COLO829 (cell line): Measurements from ENCODE around the gene NPW.

Experiments used
- DNase-seq: peaks from one replicate; pipeline ENCODE4 v3.0.0; 2012; ENCODE audit warnings: low spot score

NPW gene

GRCh38 chr16:2037115-2037514 is 17.5 kb downstream of the NPW start:
- DNase-seq = no peak

GRCh38 chr16:2037647-2038381 is 18.2 kb downstream of the NPW start:
- DNase-seq = no peak

DNA sequence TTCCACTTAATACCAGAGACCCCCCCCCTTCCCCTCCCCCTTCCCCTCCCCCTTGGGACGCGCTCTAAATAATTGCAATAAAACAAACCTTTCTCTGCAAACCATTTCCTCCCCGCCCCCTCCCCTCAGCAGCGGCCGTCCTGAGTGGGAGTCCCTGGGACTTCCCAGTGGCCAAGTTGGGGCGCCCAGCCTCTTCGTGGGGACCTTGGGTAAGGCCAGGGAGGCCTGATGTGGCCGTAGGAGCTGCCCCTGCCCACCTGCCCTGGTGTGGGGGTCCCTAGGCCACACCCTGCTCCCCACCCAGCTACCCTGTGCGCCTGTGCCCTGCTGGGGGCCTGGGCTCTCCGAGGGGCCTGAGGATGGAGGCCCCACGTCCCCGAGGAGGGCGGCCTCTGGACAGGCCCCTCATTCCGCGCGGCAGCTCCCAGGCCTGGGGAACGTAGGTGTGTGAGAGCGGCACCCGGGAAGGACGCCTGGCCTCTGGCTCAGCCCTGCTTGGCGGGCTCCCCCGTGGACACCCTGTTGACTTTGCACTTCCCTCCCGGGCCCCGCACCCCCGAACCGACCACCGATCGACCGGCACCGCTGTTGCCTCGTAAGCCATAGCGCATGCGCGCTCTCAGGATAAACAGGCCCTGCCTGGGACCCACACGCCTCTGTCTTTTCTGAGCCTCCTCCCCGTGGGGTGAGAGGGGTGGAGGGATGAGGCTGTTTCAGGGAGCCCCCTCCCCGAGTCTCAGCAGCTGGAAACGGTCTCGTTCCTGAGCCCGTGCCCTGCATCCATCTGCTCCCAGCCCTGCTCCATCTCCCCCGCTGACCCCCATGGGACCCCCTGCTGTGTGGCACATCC is 19.0 kb downstream of the NPW start:
- DNase-seq = no peak

GRCh38 chr16:2039274-2040031 is 19.9 kb downstream of the NPW start:
- DNase-seq = no peak

DNA sequence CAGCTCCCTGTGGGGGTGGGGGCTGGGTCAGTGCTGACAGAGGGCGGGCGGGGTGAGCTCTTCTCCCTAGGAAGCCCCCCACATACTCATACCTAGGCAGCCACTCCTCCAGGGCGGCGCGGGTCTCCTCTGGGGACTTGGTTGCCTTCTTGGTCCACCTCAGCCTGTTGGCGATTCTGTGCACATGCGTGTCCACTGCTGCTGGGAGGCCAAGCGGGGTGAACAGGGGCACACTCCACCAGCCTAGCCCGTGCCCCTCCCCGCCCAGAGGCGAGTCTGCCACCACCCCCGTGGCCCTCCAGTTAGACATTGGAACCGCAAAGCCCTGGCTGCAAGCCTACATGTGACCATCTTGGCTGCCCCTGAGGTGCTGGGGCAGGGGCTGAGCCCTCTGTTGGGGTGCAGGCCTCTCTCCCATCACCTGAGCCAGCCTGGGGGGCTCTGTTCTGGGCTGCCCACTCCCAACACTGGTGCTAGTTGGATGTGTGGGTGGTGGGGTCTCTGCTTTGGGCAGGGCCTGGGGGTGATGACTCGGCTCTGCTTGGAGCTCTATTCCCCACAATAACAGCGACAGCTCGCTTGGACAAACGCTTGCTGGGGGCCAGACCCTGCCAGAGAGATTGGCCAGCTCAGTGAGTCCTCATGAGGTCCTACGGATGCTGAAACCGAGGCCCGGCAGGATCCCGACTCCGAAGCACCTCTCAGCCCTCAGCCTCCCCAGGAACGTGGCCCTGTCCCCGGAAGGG is 20.6 kb downstream of the NPW start:
- no peak for DNase-seq

DNA sequence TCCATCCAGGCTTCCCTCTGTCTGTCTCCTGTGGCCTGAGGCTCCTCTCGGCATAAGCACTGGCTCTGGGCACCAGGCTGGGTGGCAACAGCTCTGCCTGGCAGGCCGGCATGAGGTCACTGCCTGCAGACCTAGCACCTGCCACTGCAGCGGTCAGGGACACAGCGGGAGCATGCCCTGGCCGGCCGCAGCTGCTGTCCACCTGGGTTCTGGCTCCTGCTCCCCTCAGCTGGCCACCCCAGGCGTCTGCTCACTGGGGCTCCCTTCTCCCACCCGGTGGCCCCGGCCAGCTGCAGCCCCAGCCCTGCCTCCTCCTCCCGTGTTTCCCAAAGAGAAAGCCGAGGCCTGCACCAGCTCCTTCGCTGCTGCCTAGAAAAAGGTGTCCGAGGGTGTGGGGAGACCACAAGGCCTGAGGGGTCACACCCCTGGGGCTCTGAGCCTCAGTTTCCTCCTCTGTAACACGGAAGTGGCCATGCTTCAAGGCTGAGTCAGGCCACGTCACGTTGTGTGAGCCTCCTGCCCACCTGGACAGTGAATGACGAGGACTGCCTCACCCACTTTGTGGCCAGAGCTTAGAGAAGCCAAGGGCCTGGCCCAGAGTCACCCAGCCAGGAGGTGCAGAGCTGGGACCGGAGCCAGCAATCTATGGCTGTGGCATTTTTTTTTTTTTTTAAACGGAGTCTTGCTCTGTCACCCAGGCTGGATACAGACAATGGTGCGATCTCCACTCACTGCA is 21.4 kb downstream of the NPW start:
- no peak for DNase-seq

DNA sequence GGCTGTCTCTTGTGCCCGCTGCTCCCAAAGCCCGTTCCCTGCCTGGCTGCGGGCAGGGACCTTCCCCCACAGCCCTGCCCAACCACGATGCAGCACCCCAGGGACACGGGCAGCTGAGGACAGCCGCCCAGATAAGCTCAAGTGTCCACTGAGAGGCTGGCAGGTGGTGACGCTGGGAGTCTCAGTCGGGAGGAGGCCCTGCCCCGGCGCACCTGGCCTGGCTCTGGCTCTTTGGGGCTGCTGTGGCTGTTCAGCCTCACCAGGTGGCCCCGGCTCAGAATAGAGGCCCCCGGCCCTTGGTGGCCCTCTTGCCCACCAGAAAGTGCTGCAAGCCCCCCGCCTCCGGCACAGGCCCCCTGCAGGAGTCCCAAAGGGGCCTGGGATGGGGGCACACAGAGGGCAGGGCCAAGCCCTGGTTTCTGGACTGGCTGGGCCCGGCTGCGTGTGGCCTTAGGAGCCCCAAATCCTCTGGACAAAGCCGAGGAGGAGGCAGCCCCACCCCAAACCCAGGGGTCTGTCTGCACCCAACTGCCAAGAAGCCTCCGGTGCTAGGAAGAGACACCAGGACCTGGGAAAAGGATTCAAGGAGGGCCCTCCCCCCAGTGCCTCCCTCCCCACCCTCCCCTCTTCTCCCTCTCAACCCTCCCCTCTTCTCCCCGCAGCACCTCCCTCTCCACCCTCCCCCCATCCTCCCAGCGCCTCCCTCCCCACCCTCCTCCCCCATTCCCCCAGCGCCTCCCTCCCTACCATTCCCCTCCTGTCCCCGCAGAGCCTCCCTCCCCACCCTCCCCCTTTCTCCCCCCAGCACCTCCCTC is 22.8 kb downstream of the NPW start:
- no peak for DNase-seq

DNA sequence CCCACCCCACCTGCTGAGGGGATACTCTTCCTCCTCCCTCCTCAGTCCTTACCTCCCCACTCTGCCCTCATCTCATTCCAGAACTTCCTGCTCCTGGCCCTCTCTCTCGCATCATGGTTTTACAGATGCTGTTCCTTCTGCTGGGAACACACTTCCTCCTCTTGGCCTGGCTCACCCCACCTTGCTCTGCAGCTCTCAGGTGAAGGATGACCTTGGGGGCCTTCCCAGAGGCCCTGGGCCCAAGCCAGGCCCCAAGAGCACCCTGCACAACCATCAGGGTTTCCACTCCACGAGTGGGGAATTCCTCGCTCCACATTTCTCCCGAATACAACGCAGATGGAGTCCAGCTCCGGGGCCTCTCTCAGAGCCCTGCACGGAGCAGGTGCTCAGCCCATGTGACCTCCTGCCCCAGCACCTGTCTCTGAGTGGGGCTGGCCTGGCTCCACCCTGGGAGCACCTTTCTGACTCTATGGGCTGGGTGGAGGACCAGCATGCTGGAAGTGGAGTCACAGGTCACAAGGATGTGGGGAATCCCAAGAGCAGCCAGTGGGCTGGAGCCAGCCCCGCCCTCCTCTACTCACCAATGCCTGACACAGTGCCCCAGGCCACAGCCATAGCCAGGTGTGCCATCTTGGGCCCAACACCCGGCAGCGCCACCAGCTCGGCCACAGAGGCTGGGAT is 23.5 kb downstream of the NPW start:
- no peak for DNase-seq

GRCh38 chr16:2043667-2044451 is 24.3 kb downstream of the NPW start:
- DNase-seq = no peak

DNA sequence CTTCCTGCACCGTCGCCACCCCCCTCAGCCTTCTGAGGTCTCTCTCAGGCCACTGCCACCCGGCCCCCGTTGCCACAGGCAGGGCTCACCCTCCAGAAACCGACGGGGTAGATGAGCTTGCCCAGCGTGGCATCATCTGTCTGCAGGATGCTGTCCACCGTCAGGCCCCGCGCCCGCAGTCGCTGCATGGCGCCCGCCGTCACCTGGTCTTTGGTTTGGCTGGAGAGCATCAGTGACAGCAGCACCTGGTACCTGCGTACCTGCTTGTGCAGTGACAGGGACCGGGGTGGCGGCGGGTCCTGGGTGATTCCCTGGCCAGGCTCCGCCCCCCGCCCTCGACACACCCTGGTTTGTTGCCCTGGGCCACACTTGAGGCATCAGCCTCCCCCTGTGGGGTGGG is 25.0 kb downstream of the NPW start:
- no peak for DNase-seq

DNA sequence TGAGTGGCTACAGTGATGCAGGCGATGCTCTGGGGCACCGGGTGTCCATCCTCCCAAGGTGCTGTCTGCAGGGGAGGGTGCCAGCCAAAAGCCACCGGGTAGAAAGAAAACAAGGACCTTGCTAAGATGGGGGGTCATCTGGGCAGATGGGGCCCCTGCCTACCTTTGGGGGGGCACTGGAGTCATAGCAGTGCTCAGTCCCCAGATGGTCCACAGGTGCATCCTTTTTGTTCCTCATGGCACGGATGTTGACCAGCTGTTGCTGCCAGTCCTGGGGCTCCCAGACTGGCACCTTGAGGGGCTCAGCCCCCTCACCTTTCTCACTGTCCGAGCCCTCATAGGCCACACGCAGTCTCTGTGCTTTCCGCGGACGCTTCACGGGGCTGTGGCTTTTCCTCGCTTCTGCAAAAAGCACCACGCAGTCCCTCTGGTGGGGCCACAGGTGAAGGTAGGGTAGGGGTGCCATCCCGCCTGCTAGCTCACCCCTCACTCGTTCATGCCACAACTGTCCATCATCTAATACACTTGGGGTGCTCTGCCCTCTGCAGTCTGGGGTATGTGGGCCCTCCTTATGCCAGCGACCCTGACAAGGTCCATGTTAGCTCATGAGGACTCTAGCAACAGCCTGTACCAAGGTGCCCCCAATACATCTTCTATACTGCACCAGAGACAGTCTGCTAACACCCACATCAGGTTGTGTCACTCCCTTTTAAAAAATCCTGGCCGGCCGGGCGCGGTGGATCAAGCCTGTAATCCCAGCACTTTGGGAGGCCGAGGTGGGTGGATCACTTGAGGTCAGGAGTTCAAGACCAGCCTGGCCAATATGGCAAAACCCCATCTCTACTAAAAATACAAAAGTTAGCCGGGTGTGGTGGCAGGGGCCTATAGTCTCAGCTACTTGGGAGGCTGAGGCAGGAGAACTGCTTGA is 26.6 kb downstream of the NPW start:
- DNase-seq = no peak

DNA sequence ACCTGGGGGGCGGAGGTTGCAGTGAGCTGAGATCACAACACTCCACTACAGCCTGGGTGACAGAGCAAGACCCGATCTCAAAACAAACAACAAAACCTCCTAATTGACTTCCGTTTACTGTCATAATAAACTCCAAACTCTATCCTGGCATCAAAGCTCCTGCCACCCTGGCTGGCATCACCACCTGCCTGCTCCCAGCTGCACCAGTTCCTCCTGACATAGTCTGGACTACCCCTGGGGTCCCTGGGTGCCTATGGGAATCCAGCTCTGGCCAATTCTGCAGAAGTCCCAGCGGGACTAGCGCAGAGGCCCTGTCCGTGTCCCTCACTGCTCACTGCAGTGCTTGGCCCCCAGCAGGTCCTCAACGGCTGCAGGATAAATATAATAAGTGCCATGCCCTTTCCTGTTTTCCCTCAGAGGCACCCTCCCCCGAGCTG is 27.3 kb downstream of the NPW start:
- DNase-seq = no peak

GRCh38 chr16:2047330-2048115 is 27.9 kb downstream of the NPW start, which contains the start of the genes NTHL1 and TSC2:
TSS of gene NTHL1 (minus strand) at chr16:2047834. CDS start at chr16:2047823, 11 bp downstream.
TSS of gene TSC2 (plus strand) at chr16:2047985. CDS start at chr16:2048616, 631 bp downstream.
- peak; percentile 91 for DNase-seq

DNA sequence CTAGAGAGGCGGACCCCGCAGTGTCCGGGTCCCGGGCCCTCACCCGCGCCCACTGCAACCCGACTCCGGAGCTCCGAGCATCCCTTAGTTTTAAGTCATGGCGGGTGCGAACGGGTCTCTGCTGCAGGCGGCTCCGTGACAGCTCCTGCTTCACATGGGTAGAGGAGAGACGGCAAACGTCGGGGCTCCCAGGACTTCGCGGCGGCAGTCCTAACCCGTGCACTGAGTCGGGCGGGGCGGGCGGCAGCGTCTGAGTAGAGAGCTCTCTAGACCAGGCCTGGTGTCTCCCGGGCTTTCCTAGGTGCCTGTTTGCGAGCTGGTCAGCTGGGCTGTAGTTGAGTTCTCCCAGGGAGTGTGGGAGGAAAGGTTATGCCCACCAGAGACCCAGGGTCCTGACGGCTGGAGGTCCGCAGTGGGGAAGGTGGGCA is 28.5 kb downstream of the NPW start:
- no peak for DNase-seq

GRCh38 chr16:2053211-2053610 is 33.6 kb downstream of the NPW start:
- DNase-seq = no peak

DNA sequence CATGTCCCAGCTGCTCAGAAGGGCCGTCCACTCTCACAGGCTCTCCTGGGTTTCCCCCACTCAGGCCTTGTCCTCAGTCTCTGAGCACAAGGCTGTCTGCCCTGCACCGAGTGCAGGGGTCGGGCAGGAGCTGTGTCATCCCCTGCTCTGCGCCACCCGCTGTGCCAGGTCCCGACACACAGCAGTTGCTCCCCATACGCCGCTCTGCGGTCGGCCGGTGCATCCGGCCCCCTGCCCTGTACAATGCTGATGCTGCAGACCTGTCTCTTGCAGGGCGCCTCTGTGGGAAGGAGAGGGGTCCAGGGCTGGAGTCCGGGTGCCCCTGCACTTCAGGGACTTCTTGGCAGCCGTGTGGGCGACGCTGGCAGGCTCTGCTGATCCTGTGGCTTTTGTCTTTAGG is 34.3 kb downstream of the NPW start:
- DNase-seq = no peak
